Measurements from ENCODE around the gene ARSH.

DNA sequence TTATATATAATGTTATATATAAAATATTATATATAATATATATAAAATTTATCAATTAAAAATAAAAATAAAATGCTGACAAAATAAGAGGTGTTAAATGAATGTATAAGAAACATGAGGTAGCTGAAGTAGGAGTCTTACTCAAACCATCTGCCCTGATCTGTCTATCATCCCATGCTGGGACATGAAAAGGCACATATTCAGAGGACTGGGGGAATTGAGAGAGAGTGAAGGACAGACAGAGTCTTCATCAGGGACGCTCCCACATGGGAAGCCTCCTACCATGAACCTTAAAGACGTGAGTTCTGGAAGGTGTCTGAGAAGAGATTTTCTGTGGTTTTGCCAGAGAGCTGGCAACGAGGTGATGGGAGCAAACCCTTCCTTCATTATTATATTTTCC, 30.9 kb downstream of the ARSH start:
- no peak for TF ChIP-seq BHLHE40 (IDR thresholded peaks at IDR 0.05; ENCODE audit: borderline replicate concordance)
- no peak for TF ChIP-seq LEF1 (IDR thresholded peaks at IDR 0.05; ENCODE audit: borderline replicate concordance)
